H1 (cell line): ENCODE data around the gene SH2B3. TPM values are rescaled to one million over a fixed set of nuclear protein-coding genes. Genes with fewer than 3 reads are reported as not detected.

Source experiments
- CBX8 ChIP-seq: fragments of 300-800, 300-1000 bp; sonication (generic); IDR thresholded peaks from 2 replicates; pipeline ENCODE4 v1.7.1; 2016; ENCODE audit warnings: low read depth, low read length, borderline replicate concordance
- CEBPB ChIP-seq: IDR thresholded peaks from 2 replicates; pipeline ENCODE4 v1.6.1; 2012; ENCODE audit warnings: low read depth, low read length
- CREB1 ChIP-seq: IDR thresholded peaks from 2 replicates; pipeline ENCODE4 v1.6.1; 2012; ENCODE audit warnings: inconsistent platforms
- CTBP2 ChIP-seq: IDR thresholded peaks from 2 replicates; pipeline ENCODE4 v1.7.0; 2011; ENCODE audit warnings: borderline replicate concordance, mild to moderate bottlenecking, moderate library complexity, mixed read lengths, low read length; ENCODE audit not compliant: insufficient read depth, insufficient read length
- CTCF ChIP-seq, 3 experiments: IDR thresholded peaks; 1 replicate in 2 of 3; 2 replicates in 1 of 3; pipeline versions ENCODE4 v1.5.1 to v1.6.1; 2011; ENCODE audit warnings: low read length in 3 of 3, mild to moderate bottlenecking in 3 of 3, inconsistent platforms in 2 of 3, low read depth in 1 of 3, moderate library complexity in 1 of 3; ENCODE audit not compliant: insufficient read depth in 1 of 3; ENCODE audit errors: control extremely low read depth in 1 of 3
- EP300 ChIP-seq, 2 experiments: IDR thresholded peaks; 1 replicate in 1 of 2; 2 replicates in 1 of 2; pipeline ENCODE4 v1.6.1; 2011 to 2012; ENCODE audit warnings: low read depth in 2 of 2, low read length in 2 of 2, mild to moderate bottlenecking in 2 of 2, borderline replicate concordance in 1 of 2, inconsistent platforms in 1 of 2, moderate library complexity in 1 of 2
- EZH2 ChIP-seq: fragments of 200-600 bp; sonication (generic); IDR thresholded peaks from 2 replicates; pipeline ENCODE4 v1.7.1; 2012; ENCODE audit warnings: low read depth, mild to moderate bottlenecking, moderate library complexity, low read length, inconsistent platforms; ENCODE audit not compliant: severe bottlenecking
- GABPA ChIP-seq: IDR thresholded peaks from 2 replicates; pipeline ENCODE4 v1.6.1; 2011; ENCODE audit warnings: mild to moderate bottlenecking, low read length, moderate library complexity, borderline replicate concordance; ENCODE audit not compliant: insufficient read depth
- HDAC2 ChIP-seq, 2 experiments: fragments of 300-600 bp in 1 of 2; sonication (generic) in 1 of 2; IDR thresholded peaks; 2 replicates each; pipeline ENCODE4 v1.6.1; 2011 to 2012; ENCODE audit warnings: low read depth in 2 of 2, low read length in 2 of 2, mild to moderate bottlenecking in 2 of 2, moderate library complexity in 2 of 2, borderline replicate concordance in 1 of 2, inconsistent platforms in 1 of 2
- KDM1A ChIP-seq: fragments of 200-600, 300-600 bp; sonication (generic); IDR thresholded peaks from 2 replicates; pipeline ENCODE4 v1.7.1; 2016; ENCODE audit warnings: mild to moderate bottlenecking, low read length, borderline replicate concordance
- NANOG ChIP-seq: IDR thresholded peaks from 2 replicates; pipeline ENCODE4 v1.6.1; 2011; ENCODE audit warnings: low read length, low read depth, mild to moderate bottlenecking, inconsistent platforms; ENCODE audit not compliant: insufficient read depth, poor library complexity, severe bottlenecking
- NRF1 ChIP-seq: IDR thresholded peaks from 2 replicates; pipeline ENCODE4 v1.6.1; 2011; ENCODE audit warnings: mild to moderate bottlenecking, low read depth, low read length, improper control_type of control experiment
- POU5F1 ChIP-seq: IDR thresholded peaks from 2 replicates; pipeline ENCODE4 v1.6.1; 2011; ENCODE audit warnings: low read depth, mild to moderate bottlenecking, low read length, moderate library complexity
- RBBP5 ChIP-seq: IDR thresholded peaks from 2 replicates; pipeline ENCODE4 v1.7.1; 2012; ENCODE audit warnings: low read depth, mild to moderate bottlenecking, inconsistent platforms, low read length, moderate library complexity, borderline replicate concordance
- RXRA ChIP-seq: IDR thresholded peaks from 2 replicates; pipeline ENCODE4 v1.6.1; 2011; ENCODE audit warnings: low read depth, mild to moderate bottlenecking, low read length, moderate library complexity; ENCODE audit not compliant: insufficient read depth
- SAP30 ChIP-seq: fragments of 300-600 bp; sonication (generic); IDR thresholded peaks from 2 replicates; pipeline ENCODE4 v1.7.1; 2012; ENCODE audit warnings: low read length, moderate library complexity, mild to moderate bottlenecking, inconsistent platforms; ENCODE audit not compliant: insufficient read depth, insufficient replicate concordance
- SP1 ChIP-seq: IDR thresholded peaks from 2 replicates; pipeline ENCODE4 v1.6.1; 2011; ENCODE audit warnings: low read depth, low read length
- SP2 ChIP-seq: IDR thresholded peaks from 2 replicates; pipeline ENCODE4 v1.6.1; 2012; ENCODE audit warnings: mild to moderate bottlenecking, low read length, inconsistent platforms
- SRF ChIP-seq: IDR thresholded peaks from 2 replicates; pipeline ENCODE4 v1.6.1; 2011; ENCODE audit warnings: mild to moderate bottlenecking, low read depth, low read length, moderate library complexity
- TAF1 ChIP-seq: IDR thresholded peaks from 2 replicates; pipeline ENCODE4 v1.6.1; 2011; ENCODE audit warnings: mild to moderate bottlenecking, low read depth, low read length
- YY1 ChIP-seq: IDR thresholded peaks from 2 replicates; pipeline ENCODE4 v1.6.1; 2011; ENCODE audit warnings: low read depth, mild to moderate bottlenecking, low read length
- polyA plus RNA-seq, 7 experiments: library from polyadenylated mRNA; depleted of rRNA in 3 of 7; stranded (reverse) in 5 of 7; unstranded in 2 of 7; fragments of >200 nt in 5 of 7; fragments of 200-250 nt in 2 of 7; gene quantifications; 1 replicate in 5 of 7; 2 replicates in 1 of 7; 4 replicates in 1 of 7; pipeline versions ENCODE4 v1.2.1 to v1.2.3, GENCODE V29; 2011 to 2013; ENCODE audit warnings: missing spikeins in 2 of 7, mixed read lengths in 2 of 7
- total RNA-seq: library from RNA; stranded (reverse); fragmentation: NEBNext Ultra II Directional; extraction: Animal tissue kit (Norgen Biotek cat#: 25700); gene quantifications from 2 replicates; pipeline ENCODE4 v1.2.1, GENCODE V29; 2021

SH2B3 gene
- total and polyA plus RNA-seq, 2 of the 8 experiments (the other 6 are each of a cell fraction or from before 2014, with no cell fraction given) = 20.8 to 34.1 TPM

GRCh38 chr12:111405149-111405858 is 419 bp upstream of the SH2B3 start (continued):
- TF ChIP-seq RXRA = no peak
- no peak for TF ChIP-seq KDM1A
- no peak for TF ChIP-seq EP300 (IDR thresholded peaks at IDR 0.05; ENCODE audit: borderline replicate concordance in 1 of 2, low read depth in 2 of 2, low read length in 2 of 2)
- TF ChIP-seq RBBP5 = no peak; the same call in 1 of the 2 replicates
- no peak for TF ChIP-seq NRF1
- TF ChIP-seq YY1 = no peak
- peak; percentile 42 for TF ChIP-seq NANOG
- no peak for TF ChIP-seq SP2
- no peak for TF ChIP-seq POU5F1
- TF ChIP-seq CBX8 = no peak
- peak; percentile 71 for TF ChIP-seq TAF1
- TF ChIP-seq CTBP2 = no peak
- TF ChIP-seq EZH2 = no peak
- no peak for TF ChIP-seq SAP30
- no peak for TF ChIP-seq HDAC2 (IDR thresholded peaks at IDR 0.05; ENCODE audit: borderline replicate concordance in 1 of 2, low read depth in 2 of 2, low read length in 2 of 2)
- TF ChIP-seq GABPA = no peak
- TF ChIP-seq SRF = no peak
- peak; percentile 40 for TF ChIP-seq CREB1
- peak; percentile 63 to 67 (median 66) for TF ChIP-seq CTCF (IDR thresholded peaks at IDR 0.05; ENCODE audit: control extremely low read depth in 1 of 3, insufficient read depth in 1 of 3, low read depth in 1 of 3, low read length in 3 of 3)
- TF ChIP-seq CEBPB = peak; percentile 49
- no peak; the same call in 1 of the 2 replicates for TF ChIP-seq SP1
